Measurements from ENCODE around the gene GSTM2.

Gene GSTM2

DNA sequence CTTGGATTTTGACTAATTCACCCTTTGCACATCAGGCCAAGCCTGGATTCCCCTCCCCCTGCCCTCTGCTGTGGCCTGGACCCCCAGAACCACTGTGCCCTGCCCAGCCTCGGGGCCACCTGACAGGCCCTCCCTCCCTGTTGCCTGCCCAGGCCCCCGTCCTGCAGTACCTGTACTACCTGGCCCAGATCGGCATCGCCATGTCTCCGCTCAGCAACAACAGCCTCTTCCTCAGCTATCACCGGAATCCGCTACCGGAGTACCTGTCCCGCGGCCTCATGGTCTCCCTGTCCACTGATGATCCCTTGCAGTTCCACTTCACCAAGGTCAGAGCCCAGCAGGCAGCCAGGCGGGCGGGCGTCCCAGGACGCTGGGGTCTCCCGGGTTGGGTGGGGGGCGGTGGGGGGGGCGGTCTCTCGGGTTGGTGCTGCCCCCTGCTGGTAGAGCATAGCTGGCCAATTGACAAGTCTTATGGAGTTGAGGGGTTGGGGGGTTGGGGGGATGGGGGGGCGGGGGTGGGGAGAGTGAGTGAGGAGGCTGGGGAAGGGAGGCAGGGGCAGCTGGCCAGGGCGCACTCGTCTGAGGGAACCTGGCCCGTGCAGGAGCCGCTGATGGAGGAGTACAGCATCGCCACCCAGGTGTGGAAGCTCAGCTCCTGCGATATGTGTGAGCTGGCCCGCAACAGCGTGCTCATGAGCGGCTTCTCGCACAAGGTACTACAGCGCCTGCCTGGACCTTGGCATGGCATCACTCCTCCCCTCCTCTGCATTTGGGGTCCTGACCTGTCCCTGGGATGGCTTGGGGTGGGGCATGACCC lies 37.6 kb upstream of the GSTM2 start:
- peak; percentile 48 for DNase-seq

DNA sequence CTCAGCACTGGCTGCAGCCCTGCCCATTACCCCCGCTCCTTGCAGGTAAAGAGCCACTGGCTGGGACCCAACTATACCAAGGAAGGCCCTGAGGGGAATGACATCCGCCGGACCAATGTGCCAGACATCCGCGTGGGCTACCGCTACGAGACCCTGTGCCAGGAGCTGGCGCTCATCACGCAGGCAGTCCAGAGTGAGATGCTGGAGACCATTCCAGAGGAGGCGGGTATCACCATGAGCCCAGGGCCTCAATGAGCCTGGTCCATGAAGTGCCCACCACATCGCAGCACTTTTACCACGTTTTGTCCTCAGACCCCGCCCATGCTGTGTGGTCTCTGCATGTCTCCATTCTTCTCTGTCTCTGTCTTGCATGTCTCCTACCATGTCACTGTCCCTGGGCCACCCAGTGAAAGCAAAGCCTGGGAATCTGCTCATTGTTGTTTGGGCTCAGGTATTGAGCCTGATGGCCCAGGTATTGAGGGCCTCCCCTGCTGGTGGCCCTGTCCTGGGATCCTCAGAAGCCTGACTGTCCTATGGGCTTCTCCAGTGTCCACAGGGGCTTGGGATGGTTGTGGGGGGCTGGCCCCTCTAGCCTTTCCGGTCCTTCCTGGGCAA lies 36.9 kb upstream of the GSTM2 start:
- no peak for DNase-seq

DNA sequence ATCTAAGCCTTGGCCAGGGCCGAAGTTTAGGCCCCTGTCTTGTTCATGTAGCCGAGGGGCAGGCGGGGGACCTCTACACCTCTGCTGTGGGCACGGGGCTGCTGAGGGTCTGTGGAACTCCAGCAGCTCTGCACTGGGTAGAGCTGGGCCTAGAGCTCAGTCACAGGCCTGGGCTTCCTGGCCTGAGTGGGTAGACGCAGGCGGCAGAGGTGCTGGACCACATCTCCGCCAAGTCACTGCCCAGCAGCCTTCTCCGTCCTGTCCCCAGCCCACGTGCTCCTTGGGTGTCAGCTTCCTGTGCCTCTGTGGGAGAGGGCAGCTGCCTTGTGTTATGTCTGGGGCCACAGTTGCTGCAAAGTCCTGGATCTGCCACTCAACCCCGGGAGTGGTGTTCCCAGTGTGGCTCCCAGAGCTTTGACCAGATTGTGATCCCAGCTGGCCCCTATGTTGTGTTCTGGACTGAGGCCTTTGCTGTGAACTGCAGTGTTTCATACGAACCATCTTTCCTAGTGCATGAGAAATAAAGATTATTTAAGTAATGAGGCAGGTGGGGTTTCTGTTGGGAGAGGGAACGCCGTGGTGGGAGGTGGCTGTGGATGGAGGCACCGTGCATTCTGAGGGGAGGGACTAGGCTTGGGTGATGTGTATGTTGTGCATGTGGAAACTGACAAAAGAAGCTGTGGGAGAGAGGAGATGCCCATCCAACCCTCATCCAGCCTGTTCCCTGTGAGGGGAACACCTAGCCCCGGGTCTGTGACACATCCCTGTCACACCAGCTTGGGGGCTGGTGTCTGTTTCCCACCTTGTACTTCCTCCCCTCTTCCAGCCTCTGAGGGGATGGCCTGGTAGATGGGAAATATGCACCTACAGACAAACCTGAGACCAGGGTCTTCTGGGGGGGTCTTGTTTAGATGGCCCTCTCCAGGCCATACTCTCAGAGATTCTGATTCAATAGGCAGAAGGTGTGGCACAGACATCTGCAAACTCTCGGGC lies 36.0 kb upstream of the GSTM2 start:
- DNase-seq: no peak

DNA sequence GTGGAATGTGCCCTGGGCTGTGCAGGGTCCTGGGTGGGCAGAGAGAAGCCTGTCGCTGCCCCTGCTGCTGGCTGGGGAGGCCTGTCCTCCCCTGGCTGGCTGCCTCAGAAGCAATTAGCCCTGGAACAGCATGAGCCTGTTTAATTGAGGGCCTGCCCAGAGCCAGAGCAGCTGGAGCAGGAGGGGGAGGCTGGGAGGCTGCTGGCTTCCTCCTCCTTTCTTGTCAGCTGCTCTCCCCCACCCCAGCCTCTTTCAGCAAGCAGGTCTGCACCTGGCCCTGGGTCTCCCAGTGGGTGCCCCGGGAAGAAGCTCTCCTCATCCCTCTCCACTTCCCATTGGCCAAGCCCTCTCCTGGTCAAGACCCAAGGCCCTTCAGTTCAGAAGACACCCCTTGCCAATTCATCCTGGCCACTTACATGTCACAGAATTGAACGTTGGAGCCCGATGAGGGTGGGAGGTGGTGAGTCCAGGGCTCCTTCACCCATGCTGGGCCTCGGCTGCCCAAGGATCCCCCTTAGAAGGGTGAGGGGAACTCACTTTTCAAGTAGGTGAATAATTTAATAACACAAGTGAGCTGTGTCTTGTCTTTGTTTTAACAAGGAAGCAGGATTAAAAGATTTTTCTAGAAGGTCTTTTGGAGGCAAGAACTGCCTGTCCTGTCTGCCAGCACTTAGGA lies 35.0 kb upstream of the GSTM2 start:
- no peak for DNase-seq

DNA sequence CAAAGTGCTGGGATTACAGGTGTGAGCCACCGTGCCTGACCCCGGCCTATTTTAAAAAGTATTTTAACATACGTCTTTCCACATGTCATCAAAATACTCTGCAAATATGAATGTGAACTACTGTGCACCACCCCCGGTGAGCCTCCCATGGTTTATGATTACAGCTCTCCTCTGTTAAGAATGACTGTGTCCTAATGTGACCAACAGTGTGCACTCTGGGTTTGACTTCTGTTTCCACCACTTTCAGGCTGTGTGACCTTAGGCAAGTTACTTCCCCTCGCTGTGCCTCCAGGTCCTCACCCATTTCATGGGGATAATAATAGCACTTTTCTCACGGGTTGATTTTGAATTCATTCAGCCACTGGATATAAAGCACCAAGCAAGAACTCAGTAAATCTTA lies 33.6 kb upstream of the GSTM2 start:
- no peak for DNase-seq

DNA sequence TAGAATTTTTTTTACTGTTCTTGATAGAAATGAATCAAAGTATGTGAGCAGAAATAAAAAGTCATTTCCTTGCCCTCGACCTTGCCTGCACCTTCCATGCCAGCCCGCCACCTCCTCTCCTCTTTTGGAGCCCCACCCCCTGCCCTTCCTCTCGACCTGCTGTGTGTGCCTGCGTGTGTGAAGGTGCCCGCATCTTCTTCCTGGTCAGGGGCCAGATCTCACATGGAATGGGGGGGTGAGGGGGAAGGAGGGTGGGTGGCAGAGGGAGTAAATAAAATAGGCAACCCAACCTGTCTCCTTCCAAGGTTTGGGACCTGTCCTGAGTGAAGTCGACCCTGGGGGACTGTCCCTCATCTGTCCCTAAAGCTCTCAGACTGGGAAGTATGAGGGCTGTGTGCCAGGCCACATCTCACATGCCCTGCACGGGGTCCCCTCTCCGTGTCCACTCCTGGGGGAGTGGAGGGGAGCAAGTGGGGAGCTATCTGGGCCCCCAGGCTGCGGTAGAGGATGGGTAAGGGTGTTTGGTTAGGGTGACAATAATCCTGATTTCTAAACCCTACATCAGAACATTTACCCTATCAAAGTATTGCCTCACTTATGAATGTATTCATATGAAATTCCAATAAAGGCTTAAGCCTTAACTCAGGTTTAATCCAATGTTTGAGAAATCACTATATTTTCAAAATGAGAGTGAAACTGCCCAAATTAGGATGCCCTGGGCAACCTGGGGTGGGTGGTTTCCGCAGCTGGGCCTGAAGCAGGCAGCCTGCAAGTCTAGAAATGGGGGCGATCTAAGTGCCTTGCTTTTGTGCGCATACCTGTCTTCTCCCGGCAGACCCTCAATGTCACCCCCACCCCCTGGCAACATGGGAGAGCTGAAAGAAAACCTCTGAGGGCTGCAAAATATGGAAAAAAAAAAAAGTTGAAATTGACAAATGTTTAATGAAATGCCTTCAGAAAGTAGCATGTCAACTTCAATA lies 32.8 kb upstream of the GSTM2 start:
- no peak for DNase-seq

DNA sequence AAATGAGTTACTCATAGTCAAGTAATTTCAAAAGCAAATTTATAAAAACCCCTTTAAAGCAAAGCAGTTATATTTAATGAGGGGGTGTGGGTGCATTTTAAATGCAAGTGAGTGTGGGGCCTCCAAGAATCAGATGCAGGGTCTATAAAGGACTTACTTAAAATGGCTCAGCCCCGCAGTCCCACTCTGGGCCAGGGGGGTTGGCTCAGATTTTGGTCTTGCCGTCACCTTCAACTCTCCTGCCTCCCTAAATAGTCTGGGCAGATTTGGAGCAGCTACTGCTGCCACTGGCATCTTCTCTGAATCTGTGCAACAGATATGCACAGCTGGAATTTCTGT lies 32.0 kb upstream of the GSTM2 start:
- no peak for DNase-seq

DNA sequence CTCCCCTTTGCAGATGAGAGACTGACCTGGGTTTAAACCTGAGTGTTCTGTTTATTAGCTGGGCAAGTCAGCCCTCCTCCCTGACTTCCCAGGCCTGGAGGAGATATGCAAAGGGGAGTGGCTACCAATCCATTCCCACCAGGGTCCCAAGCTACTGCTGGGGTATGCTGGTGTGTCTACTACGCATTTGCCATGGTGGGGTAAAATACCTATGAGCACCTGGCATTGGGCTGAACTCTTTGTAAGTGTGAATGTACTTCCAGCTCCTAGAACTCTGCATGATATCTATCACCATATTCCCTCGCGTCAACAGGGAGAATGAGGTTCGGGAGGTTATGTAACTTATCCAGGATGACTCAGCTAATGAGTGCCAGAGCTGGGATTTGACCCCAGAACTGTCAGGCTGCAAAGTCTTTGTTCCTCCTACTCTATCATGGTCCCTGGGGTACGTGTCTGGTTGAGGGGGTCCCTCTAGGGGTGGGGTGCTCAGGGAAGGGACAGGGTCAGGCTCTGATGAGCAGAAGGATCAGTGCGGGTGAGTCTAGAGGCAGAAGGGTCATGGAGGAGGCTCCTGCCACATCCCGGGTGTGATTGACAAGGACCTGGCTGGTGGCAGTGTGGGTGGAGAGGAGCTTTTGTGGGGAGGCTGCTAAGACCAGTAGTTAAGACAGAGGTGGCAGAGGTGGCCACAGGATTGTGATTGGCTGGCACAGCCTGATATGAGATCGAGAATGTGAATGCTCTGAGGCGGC lies 31.5 kb upstream of the GSTM2 start:
- DNase-seq: no peak

DNA sequence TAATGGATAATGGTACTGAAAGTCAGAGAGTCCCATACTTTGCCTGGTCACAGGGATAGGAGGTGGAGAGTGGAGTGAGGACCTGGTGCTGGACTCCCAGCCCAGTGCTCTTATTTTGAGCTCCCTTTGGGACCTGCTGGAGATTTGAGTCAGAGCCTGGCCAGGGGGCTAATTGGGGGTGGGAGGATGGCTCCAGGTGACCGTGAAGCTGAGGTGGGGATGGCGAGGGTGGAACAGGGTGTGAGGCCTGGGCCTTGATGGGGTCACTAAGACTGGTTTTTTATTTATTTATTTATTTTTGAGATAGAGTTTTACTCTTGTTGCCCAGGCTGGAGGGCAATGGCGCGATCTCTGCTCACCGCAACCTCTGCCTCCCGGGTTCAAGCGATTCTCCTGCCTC lies 30.4 kb upstream of the GSTM2 start:
- DNase-seq: no peak

DNA sequence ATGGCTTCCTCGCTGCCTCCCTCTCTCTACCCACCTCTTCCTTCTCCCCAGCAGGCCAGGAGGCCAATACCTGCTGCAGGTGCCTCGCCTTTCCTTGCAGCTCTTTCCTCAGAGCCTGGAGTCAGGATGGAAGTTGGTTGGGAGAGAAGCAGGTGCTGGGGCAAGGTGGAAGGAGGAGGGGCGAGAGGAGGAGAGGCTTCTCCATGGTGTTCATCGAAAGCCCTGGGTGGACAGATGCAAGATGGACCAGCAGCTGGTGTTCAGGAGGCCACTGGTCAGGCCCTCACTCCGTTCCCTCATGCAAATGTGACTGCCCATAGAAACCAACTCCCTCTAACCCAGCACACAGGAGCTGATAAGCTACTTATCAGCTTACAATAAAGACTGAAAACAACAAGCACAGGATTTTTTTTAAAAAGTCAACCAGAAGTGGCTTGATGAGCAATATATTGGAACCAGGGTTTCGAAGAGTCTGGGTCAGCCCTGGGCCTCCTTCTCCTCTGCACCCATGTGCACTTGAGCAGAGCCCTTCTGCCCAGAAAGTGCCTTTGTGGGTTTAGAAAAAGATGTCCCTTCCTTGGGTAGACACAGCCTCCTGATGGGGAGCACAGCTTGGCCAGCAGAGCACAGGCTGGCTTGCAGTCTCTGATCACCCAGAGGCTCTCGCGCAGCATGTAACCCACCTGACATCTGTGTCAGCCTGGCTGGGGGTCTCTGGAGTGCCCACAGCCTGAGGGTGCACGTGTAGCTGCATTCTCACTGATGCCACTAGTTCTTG lies 28.6 kb upstream of the GSTM2 start:
- DNase-seq: no peak

DNA sequence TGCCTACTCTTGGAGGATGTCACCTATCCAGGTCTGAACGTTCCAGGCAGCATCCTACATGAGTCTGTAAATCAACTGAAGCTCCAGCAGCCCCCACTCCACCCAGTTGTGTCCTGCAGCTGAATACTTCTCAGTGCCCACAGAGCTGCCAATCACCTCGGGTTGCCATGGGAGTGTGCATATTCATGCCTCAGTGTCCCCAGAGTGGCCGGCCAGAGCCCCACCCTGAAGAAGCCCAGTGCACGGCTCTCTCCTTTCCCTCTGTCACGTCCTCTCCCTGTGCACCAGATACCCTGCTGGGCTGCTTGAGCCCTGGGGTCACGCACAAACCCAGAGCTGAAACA lies 28.0 kb upstream of the GSTM2 start:
- no peak for DNase-seq

DNA sequence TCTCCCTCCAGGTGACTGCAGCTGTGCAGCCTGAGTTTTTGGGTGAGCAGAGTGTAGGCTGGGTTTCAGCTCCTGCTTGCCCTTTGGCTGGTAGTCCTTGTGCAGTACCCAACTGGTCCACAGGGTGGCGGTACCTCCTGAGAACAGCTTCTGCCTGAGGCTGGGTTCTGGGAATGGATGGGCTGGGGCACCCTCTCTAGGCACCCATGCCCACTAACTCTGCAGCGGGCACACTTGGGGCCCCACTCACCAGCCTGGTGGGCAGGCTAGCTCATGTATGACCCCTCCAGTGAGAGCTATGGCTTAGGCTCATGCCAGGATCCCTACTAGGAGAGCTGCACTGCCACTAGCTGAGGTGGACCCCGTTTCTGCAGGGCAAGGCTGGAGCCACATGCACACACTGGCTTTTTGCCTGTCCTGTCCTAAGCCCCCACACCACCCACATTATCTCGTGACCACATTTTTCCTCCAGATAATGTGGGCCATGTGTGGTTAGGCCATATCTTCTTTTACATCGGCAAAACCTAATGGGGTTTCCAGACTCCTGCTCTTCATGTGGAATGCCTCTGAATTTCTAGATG lies 27.5 kb upstream of the GSTM2 start:
- peak; percentile 92 for DNase-seq

DNA sequence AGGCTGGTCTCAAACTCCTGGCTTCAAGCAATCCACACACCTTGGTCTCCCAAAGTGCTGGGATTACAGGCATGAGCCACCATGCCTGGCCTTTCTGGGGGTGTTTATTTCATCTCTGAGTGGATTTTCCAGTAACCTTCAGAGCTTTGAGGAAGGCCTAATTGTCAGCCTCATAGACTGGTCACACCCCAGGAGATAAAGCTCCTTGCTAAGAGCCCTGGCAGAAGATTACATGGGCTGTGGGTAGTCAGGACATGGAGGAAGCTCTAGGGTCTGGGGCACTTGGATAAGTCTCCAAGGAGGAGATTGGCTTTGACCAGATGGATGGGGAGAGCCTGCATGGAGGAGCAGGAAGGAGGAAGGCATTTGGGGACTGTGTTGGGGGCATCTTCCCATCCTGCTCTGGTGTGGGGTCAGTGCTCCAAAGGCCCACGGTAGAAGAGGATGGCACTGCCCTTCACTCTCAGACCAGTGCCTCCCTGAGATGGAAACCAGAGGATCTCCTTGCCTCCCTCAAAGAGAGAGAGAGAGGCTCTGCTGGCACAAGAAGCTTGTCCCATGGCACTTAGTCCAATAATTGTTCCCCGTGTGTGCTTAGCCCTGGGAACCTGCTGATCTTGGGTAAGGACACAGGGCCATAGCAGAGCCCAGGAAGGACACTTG lies 26.6 kb upstream of the GSTM2 start:
- DNase-seq: no peak

DNA sequence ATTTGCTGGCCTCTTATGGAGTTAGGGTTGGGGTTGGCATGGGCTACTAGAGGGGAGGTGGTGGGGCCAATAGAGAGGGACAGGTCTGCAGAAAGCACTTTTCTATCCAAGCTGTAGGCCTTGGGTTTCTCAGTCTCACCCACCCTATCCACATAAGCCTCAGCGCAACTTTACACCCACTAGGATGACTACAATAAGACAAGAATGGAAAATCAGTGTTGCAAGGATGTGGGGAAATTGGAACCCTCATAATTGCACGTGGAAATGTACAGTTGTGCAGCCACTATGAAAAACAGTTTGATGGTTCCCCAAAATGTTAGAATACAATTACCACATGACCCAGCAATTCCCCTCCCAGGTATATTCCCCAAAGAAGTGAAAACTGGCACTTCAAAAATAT lies 26.0 kb upstream of the GSTM2 start:
- no peak for DNase-seq

DNA sequence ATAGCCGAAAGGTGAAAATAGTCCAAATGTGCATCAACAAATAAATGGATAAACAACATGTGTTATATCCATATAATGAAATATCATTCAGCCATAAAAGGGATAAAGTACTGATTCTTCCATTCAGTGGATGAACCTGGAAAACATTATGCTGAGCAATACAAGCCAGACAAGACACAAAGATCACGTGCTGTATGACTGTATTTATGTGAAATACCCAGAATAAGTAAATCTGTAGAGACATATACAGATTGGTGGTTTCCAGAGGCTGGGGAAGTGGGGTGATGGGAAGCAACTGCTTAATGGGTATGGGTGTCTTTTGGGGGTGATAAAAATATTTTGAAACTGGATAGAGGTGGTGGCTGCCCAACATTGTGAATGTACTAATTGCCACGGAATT lies 25.2 kb upstream of the GSTM2 start:
- no peak for DNase-seq

DNA sequence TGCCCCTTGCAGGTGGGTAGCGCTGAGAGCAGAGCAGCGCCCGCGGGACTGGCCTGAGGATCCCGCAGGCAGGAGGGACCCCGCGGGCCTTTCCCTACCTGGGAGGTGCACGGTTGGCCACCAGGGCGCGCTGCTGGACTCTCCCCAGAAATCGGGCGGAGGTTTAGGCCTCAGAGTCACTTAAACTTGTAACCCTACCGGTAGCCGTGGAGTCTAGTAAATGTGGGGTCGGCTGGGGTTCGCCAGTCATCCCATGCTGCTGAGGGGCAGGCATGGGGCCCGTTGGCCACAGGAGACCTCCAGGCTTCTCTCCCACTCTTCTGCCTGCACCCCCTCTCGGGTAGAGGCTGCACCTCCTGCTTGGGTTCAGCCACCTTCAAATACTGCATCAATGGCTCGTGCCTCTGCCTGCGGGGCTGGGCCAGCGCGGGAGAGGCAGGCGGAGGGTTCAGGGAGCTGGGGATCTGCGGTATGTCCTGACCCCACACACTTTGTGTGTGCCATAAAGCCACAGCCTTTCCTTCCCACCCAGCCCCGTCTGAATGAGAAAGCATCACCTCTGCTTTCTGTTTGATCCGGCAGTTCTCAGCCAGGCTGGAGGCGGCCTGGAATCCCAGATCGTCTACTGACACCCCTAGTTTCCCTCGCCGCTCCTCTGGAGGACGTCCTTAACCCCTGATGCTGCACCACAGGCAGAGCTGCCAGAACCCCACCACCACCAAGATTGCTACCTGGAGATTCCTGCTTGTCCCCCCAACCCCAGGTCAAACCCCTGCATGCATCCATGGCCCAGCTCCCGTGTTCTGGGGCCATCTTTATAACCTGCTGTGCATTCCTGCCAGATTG lies 24.2 kb upstream of the GSTM2 start:
- DNase-seq: peak; percentile 90

DNA sequence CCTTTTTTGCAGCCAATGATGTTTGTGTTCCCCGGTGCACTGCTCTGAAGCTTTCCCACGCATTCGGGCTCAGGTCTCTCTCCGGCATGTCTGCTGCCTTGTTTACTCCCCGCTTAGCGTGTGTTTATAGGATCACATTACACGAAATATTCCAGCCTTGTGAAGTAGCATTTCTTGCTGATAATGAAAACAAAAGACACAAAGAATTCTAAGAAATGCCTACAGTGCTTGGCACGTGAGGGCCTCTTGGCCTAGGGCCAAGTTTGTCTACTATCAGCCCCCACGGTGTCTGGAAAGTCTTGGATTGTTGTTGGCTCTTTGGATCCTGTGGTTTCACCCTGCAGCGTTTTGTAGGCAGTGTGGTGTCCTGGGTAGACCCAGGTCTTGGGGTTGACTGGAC lies 23.2 kb upstream of the GSTM2 start:
- DNase-seq: no peak

DNA sequence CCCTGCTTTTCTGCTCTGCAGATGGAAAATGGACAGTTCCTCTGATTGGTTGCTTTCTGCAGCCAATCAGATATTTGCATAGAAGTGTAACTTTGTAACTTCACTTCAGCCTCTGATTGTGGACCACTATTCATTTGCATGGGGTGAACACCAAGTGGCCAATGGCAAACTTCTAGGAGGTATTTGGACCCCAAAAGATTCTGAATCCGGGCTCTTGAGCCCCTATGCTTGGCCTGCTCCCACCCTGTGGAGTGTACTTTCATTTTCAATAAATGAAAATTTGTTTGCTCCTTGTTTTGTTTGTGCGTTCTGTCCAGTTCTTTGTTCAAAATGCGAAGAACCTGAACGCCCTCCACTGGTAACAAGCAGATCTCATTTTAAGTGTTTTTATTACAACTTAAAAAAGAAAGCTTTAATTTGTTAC lies 18.4 kb upstream of the GSTM2 start:
- no peak for DNase-seq
